Neural crest cell (in vitro differentiated cells): ENCODE measurements around the gene HNRNPH2. TPM values are rescaled to one million over a fixed set of nuclear protein-coding genes. Genes with fewer than 3 reads are reported as not detected.

Experiments used
- DNase-seq: peaks from one replicate; pipeline ENCODE4 v3.0.0; 2021; ENCODE audit warnings: low read depth, mixed read lengths, low spot score
- H3K27ac Mint-ChIP-seq: one replicate; pipeline ENCODE4 v1.8.0; 2021; ENCODE audit warnings: mild to moderate bottlenecking, mixed read lengths; ENCODE audit not compliant: unreplicated experiment
- H3K27me3 Mint-ChIP-seq: 2 replicates; pipeline ENCODE4 v1.8.0; 2021; ENCODE audit warnings: low read depth, mild to moderate bottlenecking, mixed read lengths
- H3K36me3 Mint-ChIP-seq: 2 replicates; pipeline ENCODE4 v1.8.0; 2021; ENCODE audit warnings: low read depth, mild to moderate bottlenecking, mixed read lengths
- H3K4me1 Mint-ChIP-seq: 2 replicates; pipeline ENCODE4 v1.8.0; 2021; ENCODE audit warnings: mixed read lengths
- H3K4me3 Mint-ChIP-seq: one replicate; pipeline ENCODE4 v1.8.0; 2021; ENCODE audit warnings: mild to moderate bottlenecking, mixed read lengths
- H3K9me3 Mint-ChIP-seq: 2 replicates; pipeline ENCODE4 v1.8.0; 2021; ENCODE audit warnings: mixed read lengths
- CTCF ChIP-seq: fragments of 200-600 bp; sonication (generic); conservative IDR thresholded peaks from 2 replicates; pipeline ENCODE4 v1.5.0; 2021; ENCODE audit warnings: antibody characterized with exemption, mild to moderate bottlenecking
- total RNA-seq: library from RNA; stranded (reverse); gene quantifications from 2 replicates; pipeline ENCODE4 v1.2.1, GENCODE V29; 2021

Gene HNRNPH2
- total RNA-seq, 1 donor from 2014 or later = 73.3 TPM

GRCh38 chrX:101390664-101391525 is 17.1 kb upstream of the HNRNPH2 start, which contains the start of gene RPL36A:
RPL36A (plus strand) TSS chrX:101391011; CDS start chrX:101391044, 33 bp downstream.
- peaks cover 3% of the 10 kb centered on the region for H3K27me3 Mint-ChIP-seq
- DNase-seq = peak; percentile 73
- H3K9me3 Mint-ChIP-seq = no peaks in the 10 kb centered on the region
- peaks cover 28% of the 10 kb centered on the region for H3K4me1 Mint-ChIP-seq
- H3K4me3 Mint-ChIP-seq = peak within 1 kb of the TSS; percentile 100
- TF ChIP-seq CTCF = peak; percentile 71
- peak within 1 kb of the TSS; percentile 99 for H3K27ac Mint-ChIP-seq
- H3K36me3 Mint-ChIP-seq = peaks cover 26% of the 10 kb centered on the region

GRCh38 chrX:101391831-101392230 is 16.2 kb upstream of the HNRNPH2 start:
- no peak for DNase-seq
- no peaks in the 10 kb centered on the region for H3K9me3 Mint-ChIP-seq
- H3K36me3 Mint-ChIP-seq = peaks cover 26% of the 10 kb centered on the region
- peaks cover 28% of the 10 kb centered on the region for H3K4me1 Mint-ChIP-seq
- peak overlapping the region; percentile 100 for H3K4me3 Mint-ChIP-seq
- peak overlapping the region; percentile 99 for H3K27ac Mint-ChIP-seq
- H3K27me3 Mint-ChIP-seq = peaks cover 3% of the 10 kb centered on the region
- TF ChIP-seq CTCF = no peak

- DNase-seq = no peak
- Mint-ChIP-seq H3K4me3 (peak overlapping the region; percentile 100), H3K27ac (no peak overlapping the region), H3K4me1 (peaks cover 28% of the 10 kb centered on the region), H3K27me3 (peaks cover 3% of the 10 kb centered on the region), H3K9me3 (no peaks in the 10 kb centered on the region), H3K36me3 (peaks cover 26% of the 10 kb centered on the region)
- TF ChIP-seq CTCF = no peak
Measured at GRCh38 chrX:101393530-101394305, 14.3 kb upstream of the HNRNPH2 start.

GRCh38 chrX:101394372-101394771 is 13.7 kb upstream of the HNRNPH2 start:
- Mint-ChIP-seq H3K27me3 (peaks cover 3% of the 10 kb centered on the region), H3K27ac (no peak overlapping the region), H3K4me1 (peaks cover 28% of the 10 kb centered on the region), H3K9me3 (no peaks in the 10 kb centered on the region), H3K36me3 (peaks cover 26% of the 10 kb centered on the region), H3K4me3 (peak overlapping the region; percentile 44)
- no peak for DNase-seq
- no peak for TF ChIP-seq CTCF

GRCh38 chrX:101395789-101396188 is 12.2 kb upstream of the HNRNPH2 start:
- no peak for DNase-seq
- Mint-ChIP-seq H3K4me3 (peak overlapping the region; percentile 52), H3K36me3 (peaks cover 30% of the 10 kb centered on the region), H3K27ac (no peak overlapping the region), H3K4me1 (peaks cover 22% of the 10 kb centered on the region), H3K9me3 (no peaks in the 10 kb centered on the region), H3K27me3 (peaks cover 3% of the 10 kb centered on the region)
- no peak for TF ChIP-seq CTCF
